MCF 10A (cell line): Measurements from ENCODE around the gene GCGR. TPM values are rescaled to one million over a fixed set of nuclear protein-coding genes. Genes with fewer than 3 reads are reported as not detected.
A peak's percentile ranks its signal among the peaks of the same experiment; 100 is the strongest.

ENCODE experiments used
- BruUV-seq: library from RNA; stranded (reverse); fragments of 400-500 nt; replicated peaks from 2 replicates; lab custom pipeline; 2021; lab: Mats Ljungman, UMichigan
- CTCF ChIA-PET: fragments of 300-600 bp; sonication (Branson Sonifier 250); formaldehyde crosslinking; extraction: SDS; loops from one replicate; lab custom pipeline; 2021; ENCODE audit warnings: antibody characterized with exemption, inconsistent platforms; lab: Yijun Ruan, JAX
- POLR2A ChIA-PET: fragments of 300-600, 350-650 bp; sonication (Branson Sonifier 250); formaldehyde crosslinking; extraction: SDS; loops from one replicate; lab custom pipeline; 2020; ENCODE audit warnings: antibody characterized with exemption, inconsistent platforms; lab: Yijun Ruan, JAX
- DNase-seq: peaks from one replicate; pipeline ENCODE4 v3.0.0-alpha.2; 2018; ENCODE audit not compliant: unreplicated experiment
- H3K27ac Mint-ChIP-seq: one replicate; pipeline ENCODE4 v1.8.0; 2022; ENCODE audit warnings: mild to moderate bottlenecking, low read depth, mixed read lengths; ENCODE audit not compliant: unreplicated experiment
- H3K27me3 Mint-ChIP-seq: one replicate; pipeline ENCODE4 v1.8.0; 2022; ENCODE audit warnings: mixed read lengths; ENCODE audit not compliant: insufficient read depth, unreplicated experiment
- H3K36me3 Mint-ChIP-seq: one replicate; pipeline ENCODE4 v1.8.0; 2022; ENCODE audit warnings: mild to moderate bottlenecking, moderate library complexity, mixed read lengths; ENCODE audit not compliant: insufficient read depth, unreplicated experiment
- H3K4me1 Mint-ChIP-seq: one replicate; pipeline ENCODE4 v1.8.0; 2022; ENCODE audit warnings: mixed read lengths; ENCODE audit not compliant: insufficient read depth, unreplicated experiment
- H3K4me3 Mint-ChIP-seq: one replicate; pipeline ENCODE4 v1.8.0; 2022; ENCODE audit warnings: mild to moderate bottlenecking, moderate library complexity, mixed read lengths; ENCODE audit not compliant: unreplicated experiment
- H3K9me3 Mint-ChIP-seq: one replicate; pipeline ENCODE4 v1.8.0; 2022; ENCODE audit warnings: mixed read lengths; ENCODE audit not compliant: unreplicated experiment
- intact Hi-C: fragments of 100-400 bp; cut with micrococcal nuclease; formaldehyde crosslinking; loops from 2 replicates; pipeline ENCODE4 v1.14.1; 2022
- total RNA-seq: library from RNA; stranded (reverse); gene quantifications from 2 replicates; pipeline ENCODE4 v1.2.3, GENCODE V29; 2022
- TF ChIP-seq, protein P1 (sequence below): fragments of 200-600 bp; IDR thresholded peaks from one replicate; pipeline ENCODE4 v1.8.0; 2022; ENCODE audit warnings: antibody characterized with exemption, mild to moderate bottlenecking; ENCODE audit not compliant: unreplicated experiment

Gene GCGR
- total RNA-seq, 1 experiment from 2014 or later: not detected

DNA sequence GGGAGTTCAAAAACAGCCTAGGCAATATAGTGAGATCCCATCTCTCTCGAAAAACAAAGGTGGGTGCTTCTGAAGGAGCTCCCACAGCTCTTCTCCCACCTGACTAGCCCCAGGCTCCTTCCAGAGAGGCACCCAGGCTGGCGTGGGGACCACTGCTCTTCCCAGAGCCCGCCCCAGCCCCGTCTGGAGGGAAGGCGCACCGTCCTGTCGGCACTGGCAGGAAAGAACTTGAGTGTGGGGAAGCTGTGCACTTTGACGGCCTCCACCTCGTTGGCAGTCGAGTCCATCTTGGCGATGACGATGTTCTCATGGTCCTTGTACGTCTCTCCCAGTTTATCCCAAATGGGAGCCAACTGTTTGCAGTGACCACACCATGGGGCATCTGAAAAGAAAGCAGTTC lies 41.4 kb downstream of the GCGR start:
- ChIA-PET CTCF (interaction anchor here (0.6 kb wide), 1 partner anchor 24 kb away, joined by 3 read pairs; no protein-coding TSS in a partner anchor), POLR2A (interaction anchor here (0.7 to 1.5 kb wide), 3 partner anchors 12 to 109 kb away, joined by 3 to 6 read pairs (median 5); partner anchors contain the start of gene MCRIP1)
- TF ChIP-seq, protein P1, sequence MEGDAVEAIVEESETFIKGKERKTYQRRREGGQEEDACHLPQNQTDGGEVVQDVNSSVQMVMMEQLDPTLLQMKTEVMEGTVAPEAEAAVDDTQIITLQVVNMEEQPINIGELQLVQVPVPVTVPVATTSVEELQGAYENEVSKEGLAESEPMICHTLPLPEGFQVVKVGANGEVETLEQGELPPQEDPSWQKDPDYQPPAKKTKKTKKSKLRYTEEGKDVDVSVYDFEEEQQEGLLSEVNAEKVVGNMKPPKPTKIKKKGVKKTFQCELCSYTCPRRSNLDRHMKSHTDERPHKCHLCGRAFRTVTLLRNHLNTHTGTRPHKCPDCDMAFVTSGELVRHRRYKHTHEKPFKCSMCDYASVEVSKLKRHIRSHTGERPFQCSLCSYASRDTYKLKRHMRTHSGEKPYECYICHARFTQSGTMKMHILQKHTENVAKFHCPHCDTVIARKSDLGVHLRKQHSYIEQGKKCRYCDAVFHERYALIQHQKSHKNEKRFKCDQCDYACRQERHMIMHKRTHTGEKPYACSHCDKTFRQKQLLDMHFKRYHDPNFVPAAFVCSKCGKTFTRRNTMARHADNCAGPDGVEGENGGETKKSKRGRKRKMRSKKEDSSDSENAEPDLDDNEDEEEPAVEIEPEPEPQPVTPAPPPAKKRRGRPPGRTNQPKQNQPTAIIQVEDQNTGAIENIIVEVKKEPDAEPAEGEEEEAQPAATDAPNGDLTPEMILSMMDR: no peak
- peaks cover 83% of the 10 kb centered on the region for H3K36me3 Mint-ChIP-seq
- no peak overlapping the region for H3K4me3 Mint-ChIP-seq
- intact Hi-C loops: no loop called here
- no peaks in the 10 kb centered on the region for H3K4me1 Mint-ChIP-seq
- H3K27ac Mint-ChIP-seq: peak overlapping the region; percentile 49
- no peaks in the 10 kb centered on the region for H3K9me3 Mint-ChIP-seq
- no peak for DNase-seq
- no TSS peak for BruUV-seq
- no peaks in the 10 kb centered on the region for H3K27me3 Mint-ChIP-seq

DNA sequence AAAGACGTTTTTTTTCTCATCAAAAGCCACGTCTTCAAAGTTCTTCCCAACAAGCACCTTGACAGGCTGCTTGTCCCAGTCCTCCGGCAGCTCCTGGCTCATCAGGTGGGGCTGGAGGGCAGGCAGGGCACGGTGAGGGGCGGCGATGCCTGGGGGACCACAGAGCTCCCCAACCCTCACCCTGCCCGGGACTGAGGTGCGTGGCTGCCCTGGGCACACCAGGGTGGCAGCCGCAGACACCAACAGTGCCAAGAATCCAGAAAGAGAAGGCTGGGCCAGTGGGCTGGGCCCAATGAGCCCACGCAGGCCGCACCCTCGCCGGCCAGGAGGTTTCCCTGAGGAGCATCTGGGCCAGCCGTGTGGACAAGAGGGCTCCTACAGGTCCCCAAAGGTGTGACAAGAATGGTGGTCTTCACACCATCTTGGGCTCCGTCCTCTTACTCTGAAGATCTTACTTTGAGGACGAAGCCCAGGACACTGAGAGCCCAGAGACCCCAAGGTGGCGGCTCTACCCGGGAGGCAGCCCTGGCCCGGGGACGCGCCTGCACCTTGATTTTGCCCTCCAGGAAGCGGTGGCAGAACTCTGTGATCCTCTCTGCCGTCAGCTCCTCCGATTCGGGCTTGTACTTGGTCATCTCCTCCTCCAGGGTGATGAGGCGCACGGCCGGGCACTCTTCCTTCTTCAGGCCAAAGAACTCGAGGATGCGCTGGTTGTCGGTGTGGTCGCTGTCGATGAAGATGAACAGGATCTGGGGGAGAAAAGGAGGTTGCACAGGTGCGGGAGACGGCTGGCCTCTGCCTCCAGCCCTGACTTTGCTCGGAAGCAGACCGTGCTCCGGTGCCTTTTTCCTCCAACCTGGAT lies 42.2 kb downstream of the GCGR start:
- TSS peak; percentile 15 for BruUV-seq
- Mint-ChIP-seq H3K9me3 (no peaks in the 10 kb centered on the region), H3K36me3 (peaks cover 91% of the 10 kb centered on the region), H3K4me1 (no peaks in the 10 kb centered on the region), H3K27ac (no peak overlapping the region), H3K4me3 (no peak overlapping the region), H3K27me3 (no peaks in the 10 kb centered on the region)
- CTCF ChIA-PET: no interaction called here
- DNase-seq: no peak
- TF ChIP-seq, protein P1: no peak
- POLR2A ChIA-PET: interaction anchor here (0.7 to 1.5 kb wide), 3 partner anchors 13 to 110 kb away, joined by 3 to 6 read pairs (median 5); partner anchors contain the start of gene MCRIP1
- intact Hi-C loops: no loop called here

DNA sequence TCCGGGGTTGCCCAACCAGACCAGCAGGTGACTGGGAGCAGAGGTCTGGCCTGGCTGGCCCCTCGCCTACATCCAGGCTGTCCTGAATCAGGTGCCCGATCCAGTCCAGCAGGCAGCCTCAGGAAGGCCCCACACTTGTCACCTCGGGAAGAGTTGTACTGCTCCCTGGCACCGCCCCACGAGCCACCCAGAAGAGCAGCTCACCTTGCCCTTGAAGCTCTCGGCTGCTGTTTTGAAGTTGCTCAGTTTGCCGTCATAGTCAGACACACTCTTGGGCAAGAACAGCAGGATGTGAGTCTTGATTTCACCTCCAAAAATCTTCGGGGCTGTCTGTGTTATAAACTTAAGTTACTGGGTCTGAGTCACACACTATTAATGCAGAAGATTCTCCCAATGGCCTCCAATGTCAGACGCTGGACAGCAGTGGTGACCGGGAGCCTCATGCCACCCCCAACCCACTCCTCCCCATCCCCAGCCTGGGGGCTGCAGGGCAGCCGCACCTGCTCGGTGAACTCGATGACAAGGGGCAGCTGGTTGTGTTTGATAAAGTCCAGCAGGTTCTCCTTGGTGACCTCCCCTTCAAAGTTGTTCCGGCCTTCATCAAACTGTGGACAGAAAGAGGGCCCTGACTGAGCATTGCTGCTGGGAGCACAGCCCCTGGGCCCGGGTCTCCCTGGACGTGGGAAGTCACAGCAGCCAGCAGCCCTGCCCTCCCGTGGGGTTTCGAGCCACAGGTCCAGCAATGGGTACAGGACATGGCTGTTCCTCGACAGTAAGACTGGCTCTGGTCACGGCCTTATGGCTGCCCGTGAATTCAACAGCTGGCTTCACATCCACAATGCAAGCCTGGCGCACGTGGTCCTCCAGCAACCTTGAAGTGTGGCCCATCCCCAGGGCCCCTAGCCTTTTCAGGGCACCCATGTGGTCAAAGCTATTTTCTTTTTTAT lies 43.1 kb downstream of the GCGR start:
- ChIA-PET POLR2A (interaction anchor here (0.7 to 1.1 kb wide), 2 partner anchors 14 to 22 kb away, joined by 3 to 4 read pairs; partner anchors contain the start of gene MCRIP1), CTCF (interaction anchor here (0.6 to 0.9 kb wide), 2 partner anchors 81 to 1648 kb away, joined by 3 to 7 read pairs; no protein-coding TSS in a partner anchor)
- peaks cover 99% of the 10 kb centered on the region for H3K36me3 Mint-ChIP-seq
- H3K27me3 Mint-ChIP-seq: no peaks in the 10 kb centered on the region
- no peak for DNase-seq
- TF ChIP-seq, protein P1: no peak
- no TSS peak for BruUV-seq
- H3K4me1 Mint-ChIP-seq: no peaks in the 10 kb centered on the region
- H3K9me3 Mint-ChIP-seq: no peaks in the 10 kb centered on the region
- H3K27ac Mint-ChIP-seq: no peak overlapping the region
- H3K4me3 Mint-ChIP-seq: no peak overlapping the region
- intact Hi-C loops: no loop called here
